Epithelial cell of proximal tubule (primary cell): ENCODE data around the gene ADAMTS19. TPM values are rescaled to one million over a fixed set of nuclear protein-coding genes. Genes with fewer than 3 reads are reported as not detected.

Experiments
- DNase-seq: peaks from one replicate; pipeline ENCODE4 v3.0.0-alpha.2; 2011; ENCODE audit warnings: low read depth
- H3K4me3 ChIP-seq: 2 replicates; pipeline ENCODE4 v1.5.1; 2011; ENCODE audit warnings: low read depth, mild to moderate bottlenecking, low read length
- CTCF ChIP-seq: conservative IDR thresholded peaks from 2 replicates; pipeline ENCODE4 v1.5.1; 2012; ENCODE audit warnings: low read depth, mild to moderate bottlenecking, low read length
- total RNA-seq: library from RNA; depleted of rRNA; stranded (reverse); fragments of >200 nt; gene quantifications from 2 replicates; pipeline ENCODE4 v1.2.3, GENCODE V29; 2015

ADAMTS19 gene
- total RNA-seq, 1 donor from 2014 or later, result 0.12 TPM

- TF ChIP-seq CTCF, result no peak
- peak; percentile 42 for DNase-seq
- H3K4me3 ChIP-seq, result no peak overlapping the region
Observed at GRCh38 chr5:129670957-129671500, 210.9 kb downstream of the ADAMTS19 start.

- no peak for TF ChIP-seq CTCF
- DNase-seq, result no peak
- H3K4me3 ChIP-seq, result no peak overlapping the region
Observed at GRCh38 chr5:129672006-129672405, 211.9 kb downstream of the ADAMTS19 start.

- no peak overlapping the region for H3K4me3 ChIP-seq
- TF ChIP-seq CTCF, result no peak
- no peak for DNase-seq
Observed at GRCh38 chr5:129679671-129680070, 219.6 kb downstream of the ADAMTS19 start.

- DNase-seq, result no peak
- no peak overlapping the region for H3K4me3 ChIP-seq
- no peak for TF ChIP-seq CTCF
Observed at GRCh38 chr5:129687941-129688340, 227.8 kb downstream of the ADAMTS19 start.

- no peak overlapping the region for H3K4me3 ChIP-seq
- DNase-seq, result no peak
- no peak for TF ChIP-seq CTCF
Observed at GRCh38 chr5:129689045-129689444, 228.9 kb downstream of the ADAMTS19 start.

GRCh38 chr5:129691220-129691619 is 231.1 kb downstream of the ADAMTS19 start:
- DNase-seq, result no peak

More at GRCh38 chr5:129691220-129691619, 231.1 kb downstream of the ADAMTS19 start:
- TF ChIP-seq CTCF, result no peak
- H3K4me3 ChIP-seq, result no peak overlapping the region
